ENCODE data around the gene NRIP1. TPM values are rescaled to one million over a fixed set of nuclear protein-coding genes. Genes with fewer than 3 reads are reported as not detected.

The NRIP1 gene
- total and polyA plus RNA-seq, 2 donors (not counting 3 experiments of a cell fraction or from before 2014, with no cell fraction given): 2.8 to 24.0 TPM

DNA sequence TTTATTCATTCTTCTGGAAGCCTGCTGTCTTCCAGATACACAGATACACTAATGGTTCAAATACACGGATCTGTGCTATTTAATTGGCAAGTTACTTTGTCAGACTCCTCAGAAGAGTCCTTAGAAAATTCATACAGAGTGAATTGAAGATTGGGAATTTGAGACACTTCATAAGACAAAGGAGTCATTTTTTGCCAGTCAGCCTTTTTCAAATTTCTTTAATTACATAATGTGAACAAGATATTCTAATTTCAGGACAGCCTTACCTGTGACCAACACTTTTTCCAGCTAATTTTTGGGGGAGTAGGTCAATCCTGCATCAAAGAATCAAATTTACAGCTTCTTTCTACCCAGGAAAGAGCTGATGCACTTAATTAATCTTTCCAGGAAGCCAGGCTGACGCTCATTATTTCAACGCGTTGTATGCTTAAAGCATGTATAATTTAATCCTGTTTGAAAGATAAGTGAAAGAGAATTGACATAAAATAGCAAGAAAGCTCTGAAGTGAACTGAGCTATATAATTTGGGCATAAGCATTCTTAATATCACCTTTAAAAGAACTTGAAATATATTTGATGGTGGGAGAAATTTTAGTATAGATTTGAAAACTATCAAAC, 12.8 kb upstream of the NRIP1 start:
- no TSS peak for BruUV-seq (replicated peaks)
- H2AFZ ChIP-seq (ENCODE audit: low read depth, low read length): no peak overlapping the region
- H3K4me2 ChIP-seq (ENCODE audit: insufficient read depth, low read length): no peak overlapping the region
- H3K4me1 ChIP-seq (ENCODE audit: control insufficient read depth, extremely low read depth, insufficient read depth, low read length): no peaks in the 10 kb centered on the region
- H3K9me1 ChIP-seq (replicated peaks; ENCODE audit: control insufficient read depth, extremely low read depth, insufficient read depth, low read length): no peaks in the 10 kb centered on the region
- dilution Hi-C loops (cut with MboI; ENCODE audit: extremely low pct_ligation_motif_present, low sequenced_read_pairs): no loop called here
- H3K9me3 ChIP-seq (replicated peaks; ENCODE audit: control insufficient read depth, insufficient read depth, low read length): no peaks in the 10 kb centered on the region
- no peak overlapping the region for H3K4me3 ChIP-seq (replicated peaks in 1 of 3; ENCODE audit: insufficient read depth in 1 of 3, low read depth in 1 of 3, low read length in 3 of 3)
- no peak for TF ChIP-seq JUN (IDR thresholded peaks at IDR 0.05; ENCODE audit: borderline replicate concordance, insufficient read depth, insufficient read length, low read depth)
- TF ChIP-seq, protein P1, sequence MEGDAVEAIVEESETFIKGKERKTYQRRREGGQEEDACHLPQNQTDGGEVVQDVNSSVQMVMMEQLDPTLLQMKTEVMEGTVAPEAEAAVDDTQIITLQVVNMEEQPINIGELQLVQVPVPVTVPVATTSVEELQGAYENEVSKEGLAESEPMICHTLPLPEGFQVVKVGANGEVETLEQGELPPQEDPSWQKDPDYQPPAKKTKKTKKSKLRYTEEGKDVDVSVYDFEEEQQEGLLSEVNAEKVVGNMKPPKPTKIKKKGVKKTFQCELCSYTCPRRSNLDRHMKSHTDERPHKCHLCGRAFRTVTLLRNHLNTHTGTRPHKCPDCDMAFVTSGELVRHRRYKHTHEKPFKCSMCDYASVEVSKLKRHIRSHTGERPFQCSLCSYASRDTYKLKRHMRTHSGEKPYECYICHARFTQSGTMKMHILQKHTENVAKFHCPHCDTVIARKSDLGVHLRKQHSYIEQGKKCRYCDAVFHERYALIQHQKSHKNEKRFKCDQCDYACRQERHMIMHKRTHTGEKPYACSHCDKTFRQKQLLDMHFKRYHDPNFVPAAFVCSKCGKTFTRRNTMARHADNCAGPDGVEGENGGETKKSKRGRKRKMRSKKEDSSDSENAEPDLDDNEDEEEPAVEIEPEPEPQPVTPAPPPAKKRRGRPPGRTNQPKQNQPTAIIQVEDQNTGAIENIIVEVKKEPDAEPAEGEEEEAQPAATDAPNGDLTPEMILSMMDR (IDR thresholded peaks at IDR 0.05; ENCODE audit: extremely low read depth in 1 of 2, insufficient read depth in 1 of 2, low read depth in 1 of 2, low read length in 2 of 2): no peak
- TF ChIP-seq POLR2A (IDR thresholded peaks at IDR 0.05; ENCODE audit: low read depth, low read length): no peak
- TF ChIP-seq FOS (IDR thresholded peaks at IDR 0.05; ENCODE audit: borderline replicate concordance, insufficient read depth, low read length): no peak
- TF ChIP-seq MYC (IDR thresholded peaks at IDR 0.05; ENCODE audit: low read depth, low read length): no peak
- TF ChIP-seq GATA2 (IDR thresholded peaks at IDR 0.05; ENCODE audit: insufficient read depth, insufficient read length, low read depth, low read length): no peak
- no peak for TF ChIP-seq EZH2 (IDR thresholded peaks at IDR 0.05; ENCODE audit: borderline replicate concordance, low read depth, low read length, severe bottlenecking)
- TF ChIP-seq POLR2AphosphoS5 (IDR thresholded peaks at IDR 0.05; ENCODE audit: insufficient read depth, low read depth, low read length): no peak
- TF ChIP-seq, protein P2, sequence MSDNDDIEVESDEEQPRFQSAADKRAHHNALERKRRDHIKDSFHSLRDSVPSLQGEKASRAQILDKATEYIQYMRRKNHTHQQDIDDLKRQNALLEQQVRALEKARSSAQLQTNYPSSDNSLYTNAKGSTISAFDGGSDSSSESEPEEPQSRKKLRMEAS (IDR thresholded peaks at IDR 0.05; ENCODE audit: insufficient read depth, insufficient read length): no peak
- ChIA-PET CTCF (interaction anchor here (1.0 kb wide), 1 partner anchor 12 kb away, joined by 3 read pairs; the partner anchor contains the start of gene NRIP1), POLR2A (no interaction called here)
- no peak overlapping the region for H3K27ac ChIP-seq (ENCODE audit: insufficient read depth, low read depth, low read length)
- H3K27me3 ChIP-seq (ENCODE audit: control insufficient read depth in 2 of 2, insufficient read depth in 2 of 2, low read length in 2 of 2): no peaks in the 10 kb centered on the region
- H4K20me1 ChIP-seq (replicated peaks; ENCODE audit: control insufficient read depth, extremely low read depth, insufficient read depth, low read length): no peaks in the 10 kb centered on the region
- H3K36me3 ChIP-seq (ENCODE audit: control insufficient read depth in 2 of 2, extremely low read depth in 1 of 2, insufficient read depth in 2 of 2, low read length in 2 of 2): no peaks in the 10 kb centered on the region
- DNase-seq (ENCODE audit: low read depth, low spot score) (no peak), FAIRE-seq (no peak)
- no peak overlapping the region for H3K9ac ChIP-seq (replicated peaks; ENCODE audit: extremely low read depth, insufficient read depth, low read length)
- H3K79me2 ChIP-seq (ENCODE audit: control insufficient read depth, insufficient read depth, low read length): no peaks in the 10 kb centered on the region
- intact Hi-C loops (cut with micrococcal nuclease): no loop called here

Measured in endothelial cell of umbilical vein (primary cell).